T47D (cell line): ENCODE measurements around the gene SPECC1.
"Not testable (repeated sequence)": the region's sequence is repeated elsewhere in the genome, so short reads cannot be mapped to it uniquely, and the experiment has no call there.

ENCODE experiments used
- DNase-seq, 2 experiments: peaks; one replicate each; pipeline versions ENCODE4 v3.0.0 to v3.0.0-alpha.2; 2011 to 2012; ENCODE audit warnings: low read depth in 1 of 2, low spot score in 1 of 2
- JUND ChIP-seq: IDR thresholded peaks from 2 replicates; pipeline ENCODE4 v1.6.1; 2012; ENCODE audit warnings: low read depth
- in situ Hi-C: cut with HindIII; loops from 2 replicates; pipeline ENCODE4 v1.10.0; 2016; ENCODE audit warnings: low sequenced_read_pairs, low pct_unique_long_range_greater_than_20kb

Gene SPECC1, protein sequence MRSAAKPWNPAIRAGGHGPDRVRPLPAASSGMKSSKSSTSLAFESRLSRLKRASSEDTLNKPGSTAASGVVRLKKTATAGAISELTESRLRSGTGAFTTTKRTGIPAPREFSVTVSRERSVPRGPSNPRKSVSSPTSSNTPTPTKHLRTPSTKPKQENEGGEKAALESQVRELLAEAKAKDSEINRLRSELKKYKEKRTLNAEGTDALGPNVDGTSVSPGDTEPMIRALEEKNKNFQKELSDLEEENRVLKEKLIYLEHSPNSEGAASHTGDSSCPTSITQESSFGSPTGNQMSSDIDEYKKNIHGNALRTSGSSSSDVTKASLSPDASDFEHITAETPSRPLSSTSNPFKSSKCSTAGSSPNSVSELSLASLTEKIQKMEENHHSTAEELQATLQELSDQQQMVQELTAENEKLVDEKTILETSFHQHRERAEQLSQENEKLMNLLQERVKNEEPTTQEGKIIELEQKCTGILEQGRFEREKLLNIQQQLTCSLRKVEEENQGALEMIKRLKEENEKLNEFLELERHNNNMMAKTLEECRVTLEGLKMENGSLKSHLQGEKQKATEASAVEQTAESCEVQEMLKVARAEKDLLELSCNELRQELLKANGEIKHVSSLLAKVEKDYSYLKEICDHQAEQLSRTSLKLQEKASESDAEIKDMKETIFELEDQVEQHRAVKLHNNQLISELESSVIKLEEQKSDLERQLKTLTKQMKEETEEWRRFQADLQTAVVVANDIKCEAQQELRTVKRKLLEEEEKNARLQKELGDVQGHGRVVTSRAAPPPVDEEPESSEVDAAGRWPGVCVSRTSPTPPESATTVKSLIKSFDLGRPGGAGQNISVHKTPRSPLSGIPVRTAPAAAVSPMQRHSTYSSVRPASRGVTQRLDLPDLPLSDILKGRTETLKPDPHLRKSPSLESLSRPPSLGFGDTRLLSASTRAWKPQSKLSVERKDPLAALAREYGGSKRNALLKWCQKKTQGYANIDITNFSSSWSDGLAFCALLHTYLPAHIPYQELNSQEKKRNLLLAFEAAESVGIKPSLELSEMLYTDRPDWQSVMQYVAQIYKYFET

DNA sequence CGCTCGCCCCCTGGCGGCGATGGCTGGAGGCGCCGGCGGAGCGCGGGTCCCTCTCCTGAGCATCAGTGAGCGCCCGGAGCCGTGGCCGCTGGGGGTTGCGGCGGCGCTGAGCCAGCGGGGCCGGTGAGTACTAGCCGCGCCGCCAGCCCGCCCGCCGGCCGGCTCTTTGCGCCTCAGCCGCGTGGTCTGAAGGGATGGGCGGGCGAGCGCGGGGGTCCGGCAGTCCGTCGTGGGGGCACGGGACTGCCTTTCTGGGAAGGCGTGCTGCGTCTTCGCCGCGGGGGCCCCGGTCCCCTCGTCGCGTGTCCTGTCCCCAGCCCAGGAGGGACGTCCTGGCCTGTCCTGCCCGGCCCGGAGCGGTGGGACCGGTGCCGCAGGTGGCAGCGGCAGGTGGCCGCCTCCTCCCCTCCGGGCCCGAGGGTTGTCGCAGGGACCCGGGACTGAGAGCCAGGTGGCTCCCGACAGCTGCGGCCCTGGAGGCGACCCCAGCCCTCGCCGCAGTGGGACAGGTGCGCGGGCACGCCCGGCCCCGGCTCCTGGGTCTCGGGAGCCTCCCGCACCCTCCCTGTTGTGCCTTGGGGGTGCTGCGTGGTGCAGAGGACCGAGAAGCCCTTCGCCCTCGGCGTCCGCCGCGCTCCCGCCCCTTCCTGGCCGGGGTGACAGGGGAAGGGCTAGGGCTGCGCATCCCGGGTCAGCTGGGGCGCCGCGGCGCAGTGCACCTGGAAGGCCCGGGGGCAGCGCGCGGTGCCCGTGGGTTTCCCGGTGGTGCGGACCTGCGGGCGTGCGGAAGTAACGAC is at the start of gene SPECC1:
Gene SPECC1, plus strand, starts transcription at position 58 of the 797 bp plus-strand sequence. CDS start 87,293 bp downstream, outside the sequence.
- no peak for TF ChIP-seq JUND
- in situ Hi-C loops, result no loop called here
- DNase-seq, result peak; percentile 76 to 85

DNA sequence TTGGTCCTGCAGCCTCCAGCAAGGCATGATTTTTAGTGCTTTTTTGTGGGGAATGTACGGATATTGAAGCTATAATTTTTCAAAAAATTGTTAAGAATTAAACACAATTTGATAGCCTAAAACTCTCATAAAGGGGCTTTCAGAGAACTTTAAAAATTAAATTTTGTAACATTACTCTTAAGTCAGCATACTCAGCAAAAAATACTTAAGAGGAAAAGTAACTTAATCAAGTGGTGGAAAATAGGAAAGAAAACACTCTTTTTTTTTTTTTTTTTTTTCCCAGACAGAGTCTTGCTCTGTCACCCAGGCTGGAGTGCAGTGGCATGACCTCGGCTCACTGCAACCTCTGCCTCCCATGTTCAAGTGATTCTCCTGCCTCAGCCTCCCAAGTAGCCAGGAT is 46.2 kb upstream of the SPECC1 start:
- DNase-seq, in situ Hi-C loops: not testable (repeated sequence)

DNA sequence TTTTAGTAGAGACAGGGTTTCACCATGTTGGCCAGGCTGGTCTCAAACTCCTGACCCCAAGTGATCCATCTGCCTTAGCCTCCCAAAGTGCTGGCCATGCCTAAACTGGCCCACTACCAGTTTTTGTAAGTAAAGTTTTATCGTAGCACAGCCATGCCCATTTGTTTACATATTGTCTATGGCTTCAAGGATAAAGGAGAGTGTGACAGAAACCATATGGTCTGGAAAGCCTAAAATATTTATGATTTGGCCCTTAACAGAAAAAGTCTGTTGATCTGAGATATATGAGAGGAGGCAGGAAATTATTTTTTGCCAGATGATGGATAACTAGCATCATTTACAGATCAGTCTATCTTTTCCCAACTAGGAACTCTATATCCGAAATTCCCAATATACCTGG is 36.0 kb upstream of the SPECC1 start:
- no peak for TF ChIP-seq JUND
- no peak for DNase-seq
- in situ Hi-C loops, result no loop called here

DNA sequence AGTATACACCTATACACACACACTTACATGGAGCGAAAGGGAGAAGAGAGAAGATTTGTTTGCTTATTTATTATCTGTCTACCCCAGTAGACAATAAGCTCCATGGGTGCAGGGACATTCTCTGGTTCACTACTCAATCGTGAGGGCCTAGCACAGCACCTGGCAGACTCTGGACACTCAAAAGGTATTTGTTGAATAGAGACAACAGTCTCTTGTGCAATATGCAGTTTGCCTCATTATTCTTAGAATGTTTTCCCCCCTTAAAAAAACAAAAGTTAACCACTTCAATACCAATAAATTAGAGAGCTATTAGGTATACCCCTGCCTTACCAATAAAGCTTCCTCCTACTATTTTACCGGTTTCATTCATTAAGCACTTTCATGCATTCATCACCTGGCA is 33.6 kb upstream of the SPECC1 start:
- in situ Hi-C loops, result no loop called here
- DNase-seq, result no peak
- no peak for TF ChIP-seq JUND

DNA sequence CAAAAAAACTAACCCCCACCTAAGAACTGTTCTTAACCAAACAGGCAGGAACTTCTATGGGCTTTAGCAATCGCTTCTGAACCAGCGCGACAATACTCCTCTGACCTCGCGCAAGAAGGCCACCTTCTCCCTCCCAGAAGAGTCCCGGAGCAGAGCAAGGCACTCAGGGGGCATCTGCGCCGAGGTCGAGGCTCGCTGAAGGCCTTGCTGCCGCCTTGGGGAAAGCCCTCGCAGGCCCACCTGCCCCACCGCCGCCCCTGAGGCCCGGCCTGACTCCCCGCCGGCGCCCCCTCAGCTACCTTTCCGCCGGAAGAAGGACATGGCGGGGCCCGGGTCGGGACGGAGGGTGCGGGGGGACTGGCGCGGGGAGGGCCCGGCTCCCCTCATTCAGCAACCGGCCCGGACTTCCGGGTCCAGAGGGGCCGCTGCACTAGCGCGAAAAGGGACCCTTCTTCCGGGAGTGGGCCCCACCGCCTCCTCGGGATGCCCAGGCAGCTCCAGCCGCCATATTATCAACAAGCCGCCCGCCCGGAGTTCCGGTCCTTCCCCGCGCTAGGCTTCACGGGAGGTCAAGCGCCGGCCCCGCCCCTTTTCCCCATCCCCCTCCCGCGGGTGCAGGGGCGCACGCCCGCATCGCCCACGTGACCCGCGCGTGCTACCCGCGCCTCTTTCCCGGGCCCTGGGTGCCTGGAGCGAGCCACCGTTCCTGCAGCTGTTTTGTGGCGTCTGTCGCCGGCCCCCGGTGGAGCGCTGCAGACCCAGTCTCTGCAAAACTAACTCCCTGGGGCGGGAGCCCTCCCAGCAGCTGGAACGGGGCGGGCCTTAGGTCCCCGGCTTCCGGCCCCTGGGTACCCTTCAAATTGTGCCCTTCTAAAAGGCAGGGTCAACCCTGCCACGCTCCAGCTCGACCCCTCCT is 31.6 kb upstream of the SPECC1 start, which contains the start of gene AKAP10:
Gene AKAP10, minus strand, starts transcription at position 536 of the 916 bp plus-strand sequence. Its CDS starts 149 bp downstream, at position 387.
- peak; percentile 91 to 94 for DNase-seq
- in situ Hi-C loops, result no loop called here
- no peak for TF ChIP-seq JUND

DNA sequence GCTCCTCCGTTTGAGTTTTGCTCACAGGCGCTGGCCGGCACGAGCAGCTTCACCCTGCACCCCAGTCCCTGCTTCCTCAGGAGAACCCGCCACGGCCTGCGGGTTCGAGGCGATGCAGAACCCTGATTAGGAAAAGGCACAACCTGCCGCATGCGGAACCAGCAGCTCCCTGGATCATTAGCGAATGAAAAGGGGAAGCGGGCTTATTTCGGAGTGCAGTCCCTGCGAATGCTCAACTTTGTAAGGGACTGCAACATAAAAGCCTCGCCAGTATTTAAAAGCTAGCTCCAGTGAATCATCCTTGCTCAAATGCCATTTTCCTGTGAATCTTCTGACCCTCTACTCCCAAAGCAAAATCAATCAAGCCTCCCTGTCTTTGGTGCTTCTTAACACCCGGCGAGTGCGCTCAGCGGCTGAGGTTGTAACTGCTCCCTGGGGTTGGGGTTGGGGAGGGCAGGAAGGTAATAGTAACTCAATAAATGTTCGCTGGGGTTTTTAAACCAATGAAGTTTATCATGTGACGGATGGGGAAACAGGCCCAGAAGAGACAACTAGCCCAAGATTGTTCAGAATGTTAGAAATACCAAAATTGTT is 30.9 kb upstream of the SPECC1 start:
- no peak for TF ChIP-seq JUND
- in situ Hi-C loops, result no loop called here
- DNase-seq, result no peak

DNA sequence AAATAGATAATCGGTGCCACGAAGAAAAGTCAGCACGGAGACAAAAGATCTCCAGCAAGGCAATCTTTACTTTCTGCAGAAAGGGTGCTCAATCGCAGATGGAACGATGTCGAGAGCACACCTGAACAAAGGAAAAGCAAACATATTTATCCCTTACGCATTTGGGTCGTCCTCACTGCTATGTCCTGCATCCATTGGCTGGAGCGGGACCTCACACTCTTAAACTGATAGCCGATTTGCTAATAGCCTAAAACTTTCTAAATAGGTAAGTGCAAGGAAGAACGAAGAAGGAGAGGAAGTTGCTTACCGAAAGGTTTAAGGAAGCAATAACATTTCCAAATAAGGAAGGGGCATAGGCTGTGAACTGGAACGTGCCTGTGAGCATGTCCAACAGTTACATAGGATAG is 30.4 kb upstream of the SPECC1 start:
- no peak for DNase-seq
- in situ Hi-C loops, result no loop called here
- TF ChIP-seq JUND, result no peak

DNA sequence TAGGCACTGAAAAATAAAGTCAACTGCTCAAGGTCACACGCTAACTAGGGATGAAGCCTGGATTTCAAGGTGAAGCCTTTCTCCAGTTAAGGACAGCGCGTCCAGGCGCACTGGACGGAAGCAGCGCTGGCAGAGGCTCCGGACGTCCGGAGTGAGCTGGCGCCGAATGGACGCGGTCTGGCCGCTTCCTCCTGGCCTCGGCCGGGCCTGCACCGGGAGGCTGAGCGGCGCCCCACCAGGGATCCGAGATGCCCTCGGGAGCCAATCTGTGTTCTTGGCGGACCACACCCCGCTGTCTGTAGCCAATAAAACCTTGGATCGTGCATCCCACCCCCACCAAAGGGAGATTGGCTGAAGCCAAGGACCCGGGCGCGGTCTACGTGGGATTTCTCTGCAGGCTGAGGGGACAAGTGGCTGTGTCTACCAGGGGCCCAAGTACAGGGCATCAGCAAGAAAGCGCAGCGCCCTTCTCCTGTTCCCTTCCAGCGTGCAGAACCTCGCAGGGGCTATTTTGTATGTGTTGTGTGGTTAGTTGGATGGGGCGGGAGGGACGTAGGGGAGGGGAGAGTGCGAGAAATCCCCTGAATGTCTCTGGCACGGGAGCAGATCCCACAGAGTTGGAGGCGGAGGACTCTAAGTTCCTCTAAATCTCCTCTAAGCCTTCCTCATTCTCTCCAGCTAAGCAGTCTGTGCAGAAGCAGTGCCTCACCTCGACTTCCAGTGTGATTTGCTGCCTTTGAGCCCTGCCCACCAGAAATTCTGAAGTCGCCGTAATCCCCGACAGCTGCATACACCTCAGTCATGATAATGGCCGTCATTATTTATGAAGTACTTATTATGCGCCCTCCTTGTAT is 29.0 kb upstream of the SPECC1 start:
- in situ Hi-C loops, result no loop called here
- no peak for DNase-seq
- TF ChIP-seq JUND, result no peak

DNA sequence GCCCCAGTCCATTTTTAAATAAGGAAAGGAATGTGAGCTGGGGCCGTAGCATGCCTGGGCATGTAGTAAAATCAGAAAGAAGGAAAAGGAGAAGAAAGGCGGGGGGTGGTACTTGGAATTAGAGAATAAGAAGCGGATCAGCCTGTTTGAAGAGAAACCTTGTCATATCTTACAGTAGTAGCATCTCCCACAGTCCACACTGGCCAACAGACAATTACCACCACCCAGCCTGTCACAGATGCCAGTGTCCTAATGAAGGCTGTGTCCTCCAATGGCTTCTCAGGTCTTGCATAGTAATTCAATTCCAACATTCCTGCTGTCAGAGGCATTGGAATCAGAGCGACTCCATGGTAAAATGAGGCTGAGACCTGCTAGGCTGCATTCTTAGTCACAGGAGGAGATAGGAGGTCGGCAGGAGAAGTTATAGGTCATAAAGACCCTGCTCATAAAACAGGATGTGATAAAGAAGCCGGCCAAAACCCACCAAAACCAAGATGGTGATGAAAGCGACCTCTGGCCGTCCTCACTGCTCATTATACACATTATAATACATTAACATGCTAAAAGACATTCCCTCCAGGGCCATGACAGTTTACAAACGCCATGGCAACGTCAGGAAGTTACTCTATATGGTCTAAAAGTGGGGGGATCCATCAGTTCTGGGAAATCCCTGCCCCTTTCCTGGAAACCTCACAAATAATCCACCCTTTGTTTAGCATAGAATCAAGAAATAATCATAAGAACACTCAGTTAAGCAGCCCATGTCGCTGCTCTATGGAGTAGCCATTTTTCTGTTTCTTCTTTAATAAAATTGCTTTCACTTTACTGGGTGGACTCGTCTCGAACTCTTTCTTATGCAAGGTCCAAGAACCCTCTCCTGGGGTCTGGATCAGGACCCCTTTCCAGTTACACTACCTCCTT is 22.0 kb upstream of the SPECC1 start:
- TF ChIP-seq JUND, result no peak
- in situ Hi-C loops, result no loop called here
- DNase-seq, result no peak
